COR-L47 (cell line): ENCODE results near the gene NAT10.
"Not testable (repeated sequence)": the region's sequence is repeated elsewhere in the genome, so short reads cannot be mapped to it uniquely, and the experiment has no call there.

Source experiments
- DNase-seq: peaks from one replicate; lab custom pipeline; 2025; lab: John Stamatoyannopoulos, UW

NAT10 gene

GRCh38 chr11:34105079-34105956 is at the start of gene NAT10:
NAT10 (plus strand) TSS chr11:34105629; CDS start chr11:34108226, 2,597 bp downstream.
- peak; percentile 97 for DNase-seq

GRCh38 chr11:34056672-34057071 is 48.8 kb upstream of the NAT10 start:
- DNase-seq, result no peak

GRCh38 chr11:34063061-34063795 is 42.2 kb upstream of the NAT10 start:
- no peak for DNase-seq

- DNase-seq, result no peak
These were observed 41.1 kb upstream of the NAT10 start for GRCh38 chr11:34064291-34064690.

GRCh38 chr11:34065505-34066203 is 39.8 kb upstream of the NAT10 start:
- no peak for DNase-seq

GRCh38 chr11:34066766-34067165 is 38.7 kb upstream of the NAT10 start:
- not testable (repeated sequence) for DNase-seq

DNA sequence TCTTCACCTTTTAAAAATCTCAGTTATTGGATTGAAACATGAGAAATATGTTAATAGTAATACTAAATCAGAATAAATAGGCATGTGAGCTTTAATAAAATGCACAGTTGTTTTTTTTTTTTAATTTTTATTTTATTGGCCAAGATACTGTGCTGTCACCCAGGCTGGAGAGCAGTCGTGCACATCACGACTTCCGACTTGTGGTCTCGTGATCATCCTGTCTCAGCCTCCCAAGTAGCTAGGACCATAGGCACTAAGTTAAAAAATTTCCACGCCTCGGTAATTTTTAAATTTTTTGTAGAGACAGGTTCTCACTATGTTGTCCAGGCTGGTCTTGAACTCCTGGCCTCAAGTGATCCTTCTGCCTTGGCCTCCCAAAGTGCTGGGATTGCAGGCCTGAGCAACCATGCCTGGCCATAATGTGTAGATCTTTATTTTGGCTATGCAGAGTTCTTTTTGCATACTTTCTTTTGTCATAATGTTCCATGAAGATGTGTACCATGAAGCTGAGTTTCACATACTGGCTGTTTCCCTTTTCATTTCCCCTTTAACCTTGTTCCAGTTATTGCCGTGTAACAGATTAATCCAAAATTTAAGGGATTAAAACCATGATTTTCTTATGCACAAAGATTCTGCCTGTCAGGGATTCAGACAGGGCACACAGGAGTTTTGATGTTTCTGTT is 37.9 kb upstream of the NAT10 start:
- DNase-seq, result no peak

- no peak for DNase-seq
These were observed 37.3 kb upstream of the NAT10 start for GRCh38 chr11:34068111-34068510.

GRCh38 chr11:34071306-34071705 is 34.1 kb upstream of the NAT10 start:
- not testable (repeated sequence) for DNase-seq

- no peak for DNase-seq
These were observed 33.4 kb upstream of the NAT10 start for GRCh38 chr11:34072041-34072440.

- no peak for DNase-seq
These were observed 32.6 kb upstream of the NAT10 start for GRCh38 chr11:34072832-34073231.

GRCh38 chr11:34074391-34074790 is 31.0 kb upstream of the NAT10 start:
- DNase-seq, result no peak

DNA sequence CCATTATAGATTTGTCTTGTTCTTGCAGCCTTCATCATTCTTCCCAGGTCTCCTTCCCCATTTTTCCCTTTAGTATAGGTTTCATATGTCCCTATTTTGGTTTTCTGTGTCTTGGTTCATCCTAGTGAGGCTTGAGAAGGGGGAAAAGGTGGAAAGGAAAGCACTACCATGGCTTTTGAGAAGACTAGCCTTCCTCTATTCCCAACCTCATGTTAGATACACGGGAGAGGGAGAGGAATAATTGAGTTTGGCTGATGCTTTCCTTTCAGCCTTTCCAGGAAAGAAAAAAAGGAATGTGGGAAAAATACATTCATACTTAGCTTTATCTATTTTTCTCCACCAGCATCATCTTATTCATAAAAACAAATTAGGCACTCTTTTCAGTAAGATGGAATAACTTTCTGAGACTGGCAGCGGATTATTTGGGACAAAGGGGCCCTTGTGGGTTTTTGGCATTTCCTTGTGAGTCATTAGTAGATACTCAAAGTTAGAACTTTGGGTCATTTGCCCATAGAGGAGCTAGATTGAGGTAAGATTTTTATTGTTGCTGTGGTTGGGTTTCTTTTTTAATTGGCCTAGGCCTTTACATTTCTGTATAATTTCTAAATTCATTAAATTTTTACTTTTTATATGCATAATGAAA is 30.1 kb upstream of the NAT10 start:
- no peak for DNase-seq

DNA sequence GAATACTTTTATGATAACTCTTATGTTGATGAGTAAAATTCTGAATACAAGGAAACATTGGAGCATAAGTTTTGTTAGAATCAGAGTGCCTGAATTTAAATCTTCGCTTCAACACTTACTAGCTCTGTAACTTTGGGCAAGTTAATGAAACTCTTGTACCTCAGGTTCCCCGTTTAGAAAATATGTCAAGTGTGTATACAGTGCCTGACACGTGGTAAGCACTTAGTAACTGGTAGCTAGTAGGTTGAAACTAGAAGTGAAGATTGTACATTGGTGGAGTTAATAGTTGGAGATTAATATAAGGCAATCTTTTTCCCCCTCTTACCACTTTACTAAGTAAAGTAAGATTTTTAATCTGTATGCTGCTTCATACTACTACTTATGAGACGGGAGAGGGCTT is 24.8 kb upstream of the NAT10 start:
- DNase-seq, result no peak

GRCh38 chr11:34084637-34085036 is 20.8 kb upstream of the NAT10 start:
- no peak for DNase-seq

DNA sequence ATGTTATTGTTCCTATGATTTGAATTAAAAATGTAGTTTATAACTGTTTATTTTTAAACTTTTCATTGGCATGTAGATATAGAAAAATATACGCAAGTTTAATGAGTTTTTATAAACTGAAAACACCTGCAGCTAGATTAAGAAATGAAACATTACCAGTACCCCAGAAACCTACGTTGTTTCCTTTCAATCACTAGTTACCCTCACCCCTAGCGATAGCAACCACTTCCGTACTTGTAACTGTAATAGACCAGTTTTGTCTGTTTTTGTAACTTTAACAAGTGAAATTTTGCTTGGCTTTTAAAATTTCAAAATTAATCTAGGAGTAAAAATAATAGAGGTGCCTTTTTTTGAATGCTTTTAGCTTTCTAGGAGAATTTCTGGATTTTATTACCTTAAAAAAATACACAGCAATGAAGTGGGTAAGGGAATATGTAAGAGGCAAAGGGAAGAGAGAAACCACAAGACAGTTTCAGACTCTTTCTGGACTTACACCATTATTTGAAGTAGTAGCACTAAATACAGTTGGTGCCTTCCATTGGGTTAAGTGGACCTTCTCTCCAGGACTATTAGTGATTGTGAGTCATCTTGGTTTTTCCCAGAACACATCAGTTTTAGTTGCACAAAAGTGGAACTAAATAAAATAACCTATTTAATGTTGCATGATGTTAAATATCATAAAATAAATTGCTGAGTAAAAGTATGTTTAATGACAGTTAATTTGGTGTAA is 18.7 kb upstream of the NAT10 start:
- DNase-seq, result no peak

DNA sequence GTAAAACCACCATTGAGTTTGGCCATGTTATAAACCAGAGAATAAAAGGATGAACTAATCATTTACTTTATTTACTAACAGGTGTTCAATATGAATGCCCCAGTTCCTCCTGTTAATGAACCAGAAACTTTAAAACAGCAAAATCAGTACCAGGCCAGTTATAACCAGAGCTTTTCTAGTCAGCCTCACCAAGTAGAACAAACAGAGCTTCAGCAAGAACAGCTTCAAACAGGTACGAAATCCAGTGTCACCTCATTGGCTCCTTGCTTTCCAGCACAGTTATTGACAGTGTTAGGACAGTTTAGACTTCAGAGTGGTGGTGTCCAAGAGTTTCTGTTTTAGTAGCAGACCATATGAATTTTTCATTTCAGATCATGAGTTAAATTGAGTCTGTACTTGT is 13.6 kb upstream of the NAT10 start:
- DNase-seq, result no peak

DNA sequence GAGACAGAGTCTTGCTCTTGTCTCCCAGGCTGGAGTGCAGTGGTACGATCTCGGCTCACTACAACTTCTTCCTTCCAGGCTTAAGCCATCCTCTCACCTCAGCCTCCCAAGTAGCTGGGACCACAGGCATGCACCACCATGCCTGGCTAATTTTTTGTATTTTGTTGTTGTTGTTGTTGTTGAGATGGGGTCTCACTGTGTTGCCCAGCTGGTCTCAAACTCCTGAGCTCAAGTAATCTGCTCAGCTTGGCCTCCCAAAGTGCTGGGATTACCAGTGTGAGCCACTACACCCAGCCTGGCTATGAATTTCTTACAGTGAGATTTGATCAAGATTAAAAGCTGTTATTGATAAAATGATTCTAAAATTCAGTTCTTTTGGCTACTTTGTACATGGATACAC is 10.5 kb upstream of the NAT10 start:
- DNase-seq, result not testable (repeated sequence)

DNA sequence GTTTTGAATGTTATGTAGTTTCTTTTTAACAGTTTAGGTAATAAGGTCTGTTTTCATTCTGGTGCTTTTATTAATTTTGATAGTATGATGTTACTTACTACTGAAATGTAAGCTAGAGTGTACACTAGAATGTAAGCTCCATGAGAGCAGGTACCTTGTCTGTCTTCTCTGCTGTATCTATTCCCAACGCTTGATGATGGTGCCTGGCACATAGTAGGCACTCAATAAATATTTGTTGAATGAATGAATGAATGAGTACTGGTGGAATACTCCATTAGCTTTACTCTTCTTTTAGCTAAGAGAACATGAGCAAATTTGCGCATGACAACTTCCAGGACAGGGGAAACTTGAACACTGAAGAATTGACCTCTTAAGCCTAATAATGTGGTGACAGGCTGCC is 6.6 kb upstream of the NAT10 start:
- no peak for DNase-seq

DNA sequence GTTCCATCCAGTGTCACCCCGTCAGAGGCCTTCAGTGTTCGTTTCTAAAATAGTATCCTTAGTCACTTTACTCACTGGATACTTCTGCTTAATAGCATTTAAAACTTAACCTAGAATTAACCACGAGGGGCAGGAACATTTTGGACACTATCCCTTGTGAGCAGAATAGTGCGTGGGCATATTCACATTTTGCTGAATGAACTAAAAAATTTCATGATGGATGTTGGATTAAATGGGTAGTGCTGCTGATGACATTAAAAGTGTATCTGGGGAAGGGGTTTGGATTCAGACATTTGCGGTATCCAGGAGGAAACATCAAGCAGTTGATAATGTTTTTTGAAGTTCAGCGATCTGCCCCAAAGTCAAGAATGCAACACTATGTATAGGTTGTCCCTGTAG is 750 bp upstream of the NAT10 start:
- DNase-seq, result no peak

GRCh38 chr11:34105957-34106504 is 602 bp downstream of the NAT10 start:
- DNase-seq, result no peak
